ENCODE results near the gene KDM7A.

- TF ChIP-seq CTCF (IDR thresholded peaks at IDR 0.05), result no peak
- no peak for TF ChIP-seq EP300 (IDR thresholded peaks at IDR 0.05)
- TF ChIP-seq POLR2AphosphoS5 (IDR thresholded peaks at IDR 0.05), result no peak
- TF ChIP-seq POLR2A (IDR thresholded peaks at IDR 0.05), result no peak
Observed at GRCh38 chr7:140161047-140161446, 15.7 kb downstream of the KDM7A start.
